ENCODE measurements around the gene MYCBP2.
A peak's percentile ranks its signal among the peaks of the same experiment; 100 is the strongest.

The MYCBP2 gene

DNA sequence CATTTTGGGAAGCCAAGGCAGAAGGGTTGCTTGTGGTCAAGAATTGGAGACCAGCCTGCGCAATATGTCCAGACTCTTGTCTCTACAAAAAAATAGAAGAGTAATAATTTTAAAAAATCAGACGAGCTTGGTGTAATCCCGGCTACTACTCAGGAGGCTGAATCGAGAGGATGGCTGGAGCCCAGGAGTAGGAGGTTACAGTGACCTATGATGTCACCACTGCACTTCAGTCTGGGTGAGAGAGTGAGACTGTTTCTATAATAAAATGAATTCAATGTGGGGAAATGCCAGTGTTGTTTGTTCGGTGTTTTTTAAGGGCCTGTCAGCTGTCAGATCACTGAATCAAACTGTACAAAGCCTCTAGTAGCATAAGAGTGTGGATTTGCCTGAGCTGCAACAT, 298.7 kb downstream of the MYCBP2 start:
- no peak overlapping the region for H3K9ac ChIP-seq (ENCODE audit: low read length)
- peak overlapping the region; percentile 98 for H2AFZ ChIP-seq (ENCODE audit: low read depth, low read length, severe bottlenecking)
- TF ChIP-seq, protein P1, sequence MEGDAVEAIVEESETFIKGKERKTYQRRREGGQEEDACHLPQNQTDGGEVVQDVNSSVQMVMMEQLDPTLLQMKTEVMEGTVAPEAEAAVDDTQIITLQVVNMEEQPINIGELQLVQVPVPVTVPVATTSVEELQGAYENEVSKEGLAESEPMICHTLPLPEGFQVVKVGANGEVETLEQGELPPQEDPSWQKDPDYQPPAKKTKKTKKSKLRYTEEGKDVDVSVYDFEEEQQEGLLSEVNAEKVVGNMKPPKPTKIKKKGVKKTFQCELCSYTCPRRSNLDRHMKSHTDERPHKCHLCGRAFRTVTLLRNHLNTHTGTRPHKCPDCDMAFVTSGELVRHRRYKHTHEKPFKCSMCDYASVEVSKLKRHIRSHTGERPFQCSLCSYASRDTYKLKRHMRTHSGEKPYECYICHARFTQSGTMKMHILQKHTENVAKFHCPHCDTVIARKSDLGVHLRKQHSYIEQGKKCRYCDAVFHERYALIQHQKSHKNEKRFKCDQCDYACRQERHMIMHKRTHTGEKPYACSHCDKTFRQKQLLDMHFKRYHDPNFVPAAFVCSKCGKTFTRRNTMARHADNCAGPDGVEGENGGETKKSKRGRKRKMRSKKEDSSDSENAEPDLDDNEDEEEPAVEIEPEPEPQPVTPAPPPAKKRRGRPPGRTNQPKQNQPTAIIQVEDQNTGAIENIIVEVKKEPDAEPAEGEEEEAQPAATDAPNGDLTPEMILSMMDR (IDR thresholded peaks at IDR 0.05; ENCODE audit: insufficient read depth, low read length, poor library complexity, severe bottlenecking): no peak
- no peak for TF ChIP-seq EZH2phosphoT487 (conservative IDR thresholded peaks at IDR 0.05; ENCODE audit: low read length)

DNA sequence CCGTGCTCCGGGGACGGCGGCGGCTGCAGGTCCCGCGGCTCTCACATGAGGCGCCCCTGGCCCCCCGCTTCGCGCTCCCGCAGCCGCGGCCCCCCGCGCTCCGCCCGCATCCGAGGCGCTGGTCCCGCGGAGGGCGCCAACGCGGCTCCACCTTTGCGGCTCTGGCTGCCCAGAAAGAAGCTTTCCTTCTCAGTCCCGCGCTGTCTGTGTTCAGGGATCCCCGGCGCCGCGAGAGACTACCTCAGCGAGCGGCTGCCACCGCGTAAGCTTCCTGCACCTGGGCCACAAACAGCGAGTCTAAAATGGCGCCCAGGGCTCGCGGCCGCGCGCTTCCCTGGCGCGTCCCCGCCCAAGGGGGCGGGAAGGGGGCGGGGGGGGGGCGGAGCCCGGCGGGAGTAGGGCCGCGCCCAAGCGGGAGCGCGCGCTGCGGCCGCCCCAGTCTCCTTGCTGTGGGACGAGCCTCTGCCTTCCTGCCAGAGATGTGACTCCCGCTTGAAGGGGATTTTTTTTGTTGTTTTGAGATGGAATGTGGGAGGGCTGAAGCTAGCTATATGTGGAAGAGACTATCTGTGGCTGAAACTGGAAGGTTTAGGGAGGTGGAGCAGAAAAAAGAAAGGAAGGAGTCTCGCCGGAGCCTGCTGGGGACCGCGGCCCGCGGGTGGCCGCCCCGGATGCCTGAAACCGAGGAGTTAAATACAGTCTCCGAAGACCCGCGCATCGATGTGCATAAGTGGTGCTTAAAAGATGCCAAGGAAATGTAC, 299.9 kb downstream of the MYCBP2 start, which contains the start of gene FBXL3:
TSS of gene FBXL3 (minus strand) at position 299 of the 761 bp plus-strand sequence. CDS start 5,299 bp downstream, outside the sequence.
- TF ChIP-seq, protein P1 (IDR thresholded peaks at IDR 0.05; ENCODE audit: insufficient read depth, low read length, poor library complexity, severe bottlenecking): no peak
- no peak for TF ChIP-seq EZH2phosphoT487 (conservative IDR thresholded peaks at IDR 0.05; ENCODE audit: low read length)
- Histone ChIP-seq H3K27ac (ENCODE audit: low read depth, low read length) (peak within 1 kb of the TSS; percentile 92), H3K9ac (ENCODE audit: low read length) (peak within 1 kb of the TSS; percentile 98), H3K4me2 (ENCODE audit: low read depth, low read length, poor library complexity, severe bottlenecking) (peak within 1 kb of the TSS; percentile 99), H3K79me2 (ENCODE audit: insufficient read depth, low read length) (peaks cover 44% of the 10 kb centered on the region), H3K4me3 (ENCODE audit: insufficient read depth, low read length, poor library complexity, severe bottlenecking) (peak within 1 kb of the TSS; percentile 98), H3F3A (ENCODE audit: insufficient read depth) (no peaks in the 10 kb centered on the region; the same call in none of the 2 replicates), H3K36me3 (ENCODE audit: low read length) (0 out of 2 replicates have a peak, but pooled peaks cover 5% of the 10 kb centered on the region), H2AFZ (ENCODE audit: low read depth, low read length, severe bottlenecking) (peak within 1 kb of the TSS; percentile 98), H4K20me1 (ENCODE audit: low read depth, low read length) (peaks cover 19% of the 10 kb centered on the region), H3K9me2 (replicated peaks; ENCODE audit: insufficient read depth, low read length) (no peaks in the 10 kb centered on the region), H3K27me3 (ENCODE audit: low read length) (no peaks in the 10 kb centered on the region), H3K9me3 (ENCODE audit: insufficient read depth, low read length) (no peaks in the 10 kb centered on the region)

More for the DNA sequence above, 298.7 kb downstream of the MYCBP2 start:
- H3K9me2 ChIP-seq (replicated peaks; ENCODE audit: insufficient read depth, low read length): no peaks in the 10 kb centered on the region
- H3K79me2 ChIP-seq (ENCODE audit: insufficient read depth, low read length): peaks cover 32% of the 10 kb centered on the region
- no peak overlapping the region for H3K4me3 ChIP-seq (ENCODE audit: insufficient read depth, low read length, poor library complexity, severe bottlenecking)
- H3K27ac ChIP-seq (ENCODE audit: low read depth, low read length): no peak overlapping the region
- H3K36me3 ChIP-seq (ENCODE audit: low read length): 0 out of 2 replicates have a peak, but pooled peaks cover 5% of the 10 kb centered on the region
- no peaks in the 10 kb centered on the region for H3K27me3 ChIP-seq (ENCODE audit: low read length)
- no peaks in the 10 kb centered on the region for H3K9me3 ChIP-seq (ENCODE audit: insufficient read depth, low read length)
- H4K20me1 ChIP-seq (ENCODE audit: low read depth, low read length): peaks cover 11% of the 10 kb centered on the region
- no peaks in the 10 kb centered on the region; the same call in none of the 2 replicates for H3F3A ChIP-seq (ENCODE audit: insufficient read depth)
- H3K4me2 ChIP-seq (ENCODE audit: low read depth, low read length, poor library complexity, severe bottlenecking): peak overlapping the region; percentile 88

DNA sequence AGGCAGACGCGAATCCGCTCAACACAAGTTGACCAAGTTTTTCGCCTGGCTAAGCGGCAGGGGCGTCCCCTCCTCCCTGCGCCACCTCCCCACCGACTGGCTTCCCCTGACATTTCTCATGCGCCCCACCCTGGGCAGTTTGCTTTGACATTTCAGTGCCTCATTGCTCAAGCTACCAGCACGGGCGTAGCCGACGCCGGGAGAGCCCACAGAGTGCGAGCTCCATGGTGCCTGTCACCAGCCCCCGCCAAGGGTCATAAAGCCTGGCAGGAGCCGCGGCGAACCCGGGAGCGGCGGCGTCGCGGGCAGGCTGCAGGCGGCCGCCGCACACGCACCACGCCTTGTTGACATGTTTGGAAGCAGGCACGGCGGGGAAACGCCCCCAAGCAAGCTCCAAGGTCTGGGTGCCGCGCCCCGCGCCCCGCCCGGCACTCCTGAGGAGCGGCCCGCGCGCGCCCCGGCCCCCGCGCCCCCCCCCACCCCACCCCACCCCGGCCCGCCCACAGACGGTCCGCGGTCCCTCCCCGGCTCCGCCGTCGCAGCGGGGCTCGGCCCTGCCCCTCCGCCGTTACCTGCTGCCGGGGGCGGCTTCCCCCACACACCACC, 300.5 kb downstream of the MYCBP2 start:
- Histone ChIP-seq H4K20me1 (ENCODE audit: low read depth, low read length) (peaks cover 19% of the 10 kb centered on the region), H3K9me2 (replicated peaks; ENCODE audit: insufficient read depth, low read length) (no peaks in the 10 kb centered on the region), H3F3A (ENCODE audit: insufficient read depth) (no peaks in the 10 kb centered on the region; the same call in none of the 2 replicates), H3K4me3 (ENCODE audit: insufficient read depth, low read length, poor library complexity, severe bottlenecking) (peak overlapping the region; percentile 98), H3K27ac (ENCODE audit: low read depth, low read length) (peak overlapping the region; percentile 92), H3K9me3 (ENCODE audit: insufficient read depth, low read length) (no peaks in the 10 kb centered on the region), H3K27me3 (ENCODE audit: low read length) (no peaks in the 10 kb centered on the region), H3K4me2 (ENCODE audit: low read depth, low read length, poor library complexity, severe bottlenecking) (peak overlapping the region; percentile 99), H3K79me2 (ENCODE audit: insufficient read depth, low read length) (peaks cover 51% of the 10 kb centered on the region), H3K36me3 (ENCODE audit: low read length) (0 out of 2 replicates have a peak, but pooled peaks cover 5% of the 10 kb centered on the region), H2AFZ (ENCODE audit: low read depth, low read length, severe bottlenecking) (peak overlapping the region; percentile 96), H3K9ac (ENCODE audit: low read length) (peak overlapping the region; percentile 98)
- no peak for TF ChIP-seq EZH2phosphoT487 (conservative IDR thresholded peaks at IDR 0.05; ENCODE audit: low read length)
- TF ChIP-seq, protein P1 (IDR thresholded peaks at IDR 0.05; ENCODE audit: insufficient read depth, low read length, poor library complexity, severe bottlenecking): no peak
